ENCODE results near the gene TJP1.
A peak's percentile ranks its signal among the peaks of the same experiment; 100 is the strongest.

TJP1 gene

DNA sequence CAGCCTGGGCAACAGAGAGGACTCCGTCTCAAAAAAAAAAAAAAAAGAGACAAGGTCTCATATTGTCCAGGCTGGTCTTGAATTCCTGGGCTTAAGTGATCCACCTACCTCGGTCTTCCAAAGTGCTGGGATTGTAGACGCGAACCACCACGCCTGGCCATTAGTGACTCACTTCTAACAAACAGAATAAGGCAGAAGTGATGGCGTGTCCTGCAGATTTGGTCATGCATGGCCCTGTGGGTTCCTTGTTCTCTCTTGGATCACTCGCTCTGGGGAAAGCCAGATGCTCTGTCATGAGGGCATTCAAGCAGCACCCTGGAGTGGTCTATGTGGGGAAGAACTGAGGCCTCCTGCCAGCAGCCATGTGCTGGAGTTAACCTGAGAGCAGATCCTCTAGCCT, 27.4 kb upstream of the TJP1 start:
- peaks cover 0 to 12% (median 2%) of the 10 kb centered on the region in 4 donors for H3K4me1 ChIP-seq
- DNase-seq = no peak
- intact Hi-C loops (cut with DNase I; ENCODE audit: low total_unique reads) = no loop called here
- TF ChIP-seq, protein P1, sequence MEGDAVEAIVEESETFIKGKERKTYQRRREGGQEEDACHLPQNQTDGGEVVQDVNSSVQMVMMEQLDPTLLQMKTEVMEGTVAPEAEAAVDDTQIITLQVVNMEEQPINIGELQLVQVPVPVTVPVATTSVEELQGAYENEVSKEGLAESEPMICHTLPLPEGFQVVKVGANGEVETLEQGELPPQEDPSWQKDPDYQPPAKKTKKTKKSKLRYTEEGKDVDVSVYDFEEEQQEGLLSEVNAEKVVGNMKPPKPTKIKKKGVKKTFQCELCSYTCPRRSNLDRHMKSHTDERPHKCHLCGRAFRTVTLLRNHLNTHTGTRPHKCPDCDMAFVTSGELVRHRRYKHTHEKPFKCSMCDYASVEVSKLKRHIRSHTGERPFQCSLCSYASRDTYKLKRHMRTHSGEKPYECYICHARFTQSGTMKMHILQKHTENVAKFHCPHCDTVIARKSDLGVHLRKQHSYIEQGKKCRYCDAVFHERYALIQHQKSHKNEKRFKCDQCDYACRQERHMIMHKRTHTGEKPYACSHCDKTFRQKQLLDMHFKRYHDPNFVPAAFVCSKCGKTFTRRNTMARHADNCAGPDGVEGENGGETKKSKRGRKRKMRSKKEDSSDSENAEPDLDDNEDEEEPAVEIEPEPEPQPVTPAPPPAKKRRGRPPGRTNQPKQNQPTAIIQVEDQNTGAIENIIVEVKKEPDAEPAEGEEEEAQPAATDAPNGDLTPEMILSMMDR (IDR thresholded peaks at IDR 0.05) = no peak
- no peaks in the 10 kb centered on the region for H3K27me3 ChIP-seq
- no peak overlapping the region for H3K4me3 ChIP-seq
- H3K27ac ChIP-seq = no peak overlapping the region
- no peaks in the 10 kb centered on the region for H3K36me3 ChIP-seq
- no peaks in the 10 kb centered on the region for H3K9me3 ChIP-seq

DNA sequence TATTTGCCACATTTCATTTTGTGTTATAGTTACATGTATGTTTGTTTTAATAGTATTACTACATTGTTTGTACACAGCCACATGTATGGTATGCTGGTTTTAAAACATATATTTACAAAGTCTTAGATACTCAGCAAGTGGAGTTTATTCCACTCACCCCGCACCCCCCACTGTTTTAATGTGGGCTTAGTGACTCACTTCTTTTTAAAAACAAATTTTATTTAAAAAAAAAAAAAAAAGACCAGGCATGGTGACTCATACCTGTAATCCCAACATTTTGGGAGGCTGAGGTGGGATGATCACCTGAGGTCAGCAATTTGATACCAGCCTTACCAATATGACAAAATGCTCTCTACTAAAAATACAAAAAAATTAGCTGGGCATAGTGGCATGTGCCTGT, 26.9 kb upstream of the TJP1 start:
- Histone ChIP-seq H3K36me3 (no peaks in the 10 kb centered on the region), H3K27ac (no peak overlapping the region), H3K9me3 (no peaks in the 10 kb centered on the region), H3K27me3 (no peaks in the 10 kb centered on the region), H3K4me1 (peaks cover 0 to 7% (median 2%) of the 10 kb centered on the region in 4 donors), H3K4me3 (no peak overlapping the region)
- intact Hi-C loops (cut with DNase I; ENCODE audit: low total_unique reads) = no loop called here
- TF ChIP-seq, protein P1 (IDR thresholded peaks at IDR 0.05) = no peak
- no peak for DNase-seq

DNA sequence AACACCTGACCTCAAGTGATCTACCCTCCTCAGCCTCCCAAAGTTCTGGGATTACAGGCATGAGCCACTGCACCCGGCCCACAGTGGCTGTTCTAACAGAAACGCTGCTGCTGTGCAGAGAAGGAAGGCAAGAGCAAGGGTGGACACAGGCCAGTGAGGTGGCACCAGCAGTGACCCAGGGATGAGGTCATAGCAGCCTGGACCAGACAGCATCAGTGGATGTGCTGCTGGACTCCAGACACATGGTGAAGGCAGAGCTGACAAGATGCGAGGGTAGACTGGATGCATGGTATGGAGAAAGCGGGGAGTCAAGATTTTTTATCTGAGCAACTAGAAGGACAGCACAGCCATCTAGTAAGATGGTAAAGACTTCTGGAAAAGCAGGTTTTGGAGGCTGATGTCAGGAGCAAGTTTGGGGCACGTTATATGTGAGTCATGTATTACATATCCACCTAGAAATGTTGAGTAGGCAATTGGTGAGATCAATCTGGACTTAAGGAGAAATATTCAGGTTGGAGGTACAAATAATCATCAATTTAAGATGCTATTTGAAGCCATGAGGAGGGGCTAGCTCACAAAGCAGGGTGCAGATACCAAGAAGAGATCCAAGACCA, 22.1 kb upstream of the TJP1 start:
- TF ChIP-seq, protein P1 (IDR thresholded peaks at IDR 0.05) = no peak
- Histone ChIP-seq H3K4me1 (peaks cover 0 to 18% (median 3%) of the 10 kb centered on the region in 4 donors), H3K4me3 (no peak overlapping the region), H3K36me3 (no peaks in the 10 kb centered on the region), H3K27me3 (no peaks in the 10 kb centered on the region), H3K27ac (no peak overlapping the region), H3K9me3 (no peaks in the 10 kb centered on the region)
- intact Hi-C loops (cut with DNase I; ENCODE audit: low total_unique reads) = no loop called here
- DNase-seq = no peak

DNA sequence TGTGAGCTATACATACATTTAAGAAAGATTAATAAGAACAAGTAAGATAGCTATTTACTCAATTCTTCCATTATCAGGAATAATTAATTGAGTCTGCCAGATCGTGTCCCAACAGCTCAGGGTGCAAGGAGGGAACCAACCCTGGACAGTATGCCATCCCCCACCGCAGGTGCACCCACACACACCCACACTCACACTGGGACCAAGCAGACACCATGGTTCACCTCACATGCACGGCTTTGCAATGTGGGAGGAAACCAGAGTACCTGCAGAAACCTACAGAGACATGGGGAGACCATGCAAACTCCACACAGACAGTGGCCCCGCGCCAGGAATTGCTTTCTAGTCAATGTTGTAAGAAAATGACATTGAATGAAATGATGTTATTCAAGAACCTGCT, 20.0 kb upstream of the TJP1 start:
- no peak overlapping the region for H3K27ac ChIP-seq
- intact Hi-C loops (cut with DNase I; ENCODE audit: low total_unique reads) = no loop called here

DNA sequence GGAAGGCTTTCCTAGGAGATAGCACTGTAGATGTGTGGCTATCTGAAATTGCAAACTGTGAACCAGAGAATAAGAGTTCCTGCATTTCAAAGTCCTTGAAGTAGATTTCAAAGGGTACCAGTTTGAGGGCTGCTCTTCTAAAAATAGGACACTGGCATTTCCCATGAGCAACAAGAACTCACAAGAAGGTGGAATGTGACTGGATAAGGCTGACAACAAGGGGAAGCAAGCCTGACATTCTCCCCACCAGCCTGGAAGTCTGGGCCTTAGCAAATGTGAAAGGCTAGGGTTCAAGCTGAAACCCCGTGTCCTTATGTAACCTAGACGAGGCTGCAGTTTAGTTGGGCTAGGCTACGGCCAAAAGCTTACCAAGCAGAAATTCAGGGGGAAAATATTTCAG, 18.7 kb upstream of the TJP1 start:
- Histone ChIP-seq H3K9me3 (no peaks in the 10 kb centered on the region), H3K27ac (peak overlapping the region; percentile 39 to 56), H3K4me1 (peaks cover 0 to 22% (median 3%) of the 10 kb centered on the region in 4 donors), H3K4me3 (no peak overlapping the region), H3K36me3 (no peaks in the 10 kb centered on the region), H3K27me3 (no peaks in the 10 kb centered on the region)
- intact Hi-C loops (cut with DNase I; ENCODE audit: low total_unique reads) = no loop called here
- no peak for DNase-seq
- TF ChIP-seq, protein P1 (IDR thresholded peaks at IDR 0.05) = no peak

More for the DNA sequence above, 20.0 kb upstream of the TJP1 start:
- no peak overlapping the region for H3K4me3 ChIP-seq
- TF ChIP-seq, protein P1 (IDR thresholded peaks at IDR 0.05) = no peak
- peaks cover 0 to 18% (median 3%) of the 10 kb centered on the region in 4 donors for H3K4me1 ChIP-seq
- no peaks in the 10 kb centered on the region for H3K9me3 ChIP-seq
- DNase-seq = no peak
- no peaks in the 10 kb centered on the region for H3K27me3 ChIP-seq
- H3K36me3 ChIP-seq = no peaks in the 10 kb centered on the region

Measured in tibial artery (tissue), 4 donors.